IMR-90 (cell line): ENCODE results near the gene AGK. TPM values are rescaled to one million over a fixed set of nuclear protein-coding genes. Genes with fewer than 3 reads are reported as not detected.

Experiments used
- ATAC-seq: fragments of 200-7000 bp; cut with Tn5 transposase; 2 replicates; pipeline ENCODE4 v1.9.1; 2020; ENCODE audit warnings: low read depth, mild to moderate bottlenecking, moderate library complexity
- BruUV-seq: library from RNA; stranded (reverse); fragments of 400-500 nt; replicated peaks from 2 replicates; lab custom pipeline; 2021; lab: Mats Ljungman, UMichigan
- CTCF ChIA-PET: fragments of 300-600 bp; formaldehyde crosslinking; extraction: SDS; loops from one replicate; lab custom pipeline; 2021; ENCODE audit warnings: antibody characterized with exemption; lab: Yijun Ruan, JAX
- POLR2A ChIA-PET: fragments of 300-600 bp; sonication (Branson Sonifier 250); formaldehyde crosslinking; loops from one replicate; lab custom pipeline; 2022; ENCODE audit warnings: antibody characterized with exemption; ENCODE audit not compliant: unreplicated experiment; lab: Charles Lee
- DNase-seq: peaks from one replicate; pipeline ENCODE4 v3.0.0; 2013
- H2AFZ ChIP-seq: replicated peaks from 2 replicates; pipeline ENCODE3; 2013; ENCODE audit warnings: low read length, mild to moderate bottlenecking; ENCODE audit not compliant: poor library complexity
- H2AK5ac ChIP-seq: 2 replicates; pipeline ENCODE4 v1.6.1; 2013; ENCODE audit warnings: low read depth, low read length, inconsistent platforms
- H2AK9ac ChIP-seq: replicated peaks from 2 replicates; pipeline ENCODE3; 2013; ENCODE audit warnings: mild to moderate bottlenecking, low read depth, low read length, moderate library complexity; ENCODE audit not compliant: poor library complexity
- H2BK120ac ChIP-seq: 2 replicates; pipeline ENCODE4 v1.6.1; 2013; ENCODE audit warnings: low read depth, low read length, inconsistent platforms
- H2BK15ac ChIP-seq: 3 replicates; pipeline ENCODE4 v1.6.1; 2013; ENCODE audit warnings: low read depth, low read length, inconsistent platforms
- H2BK20ac ChIP-seq: 2 replicates; pipeline ENCODE4 v1.6.1; 2013; ENCODE audit warnings: low read depth, mild to moderate bottlenecking, inconsistent platforms, low read length, moderate library complexity
- H2BK5ac ChIP-seq: 2 replicates; pipeline ENCODE4 v1.6.1; 2013; ENCODE audit warnings: mild to moderate bottlenecking, low read depth, low read length, inconsistent platforms; ENCODE audit not compliant: poor library complexity, severe bottlenecking
- H3K14ac ChIP-seq: replicated peaks from 2 replicates; pipeline ENCODE4 v1.6.1; 2013; ENCODE audit warnings: low read depth, low read length, inconsistent platforms
- H3K18ac ChIP-seq: 2 replicates; pipeline ENCODE4 v1.6.1; 2013; ENCODE audit warnings: low read depth, low read length, control low read depth
- H3K23ac ChIP-seq: 2 replicates; pipeline ENCODE4 v1.6.1; 2013; ENCODE audit warnings: low read depth, low read length, inconsistent platforms
- H3K27ac ChIP-seq: 2 replicates; pipeline ENCODE4 v1.5.1; 2013; ENCODE audit warnings: mild to moderate bottlenecking, control low read depth, low read length; ENCODE audit not compliant: insufficient read depth
- H3K27me3 ChIP-seq: 2 replicates; pipeline ENCODE4 v1.6.1; 2013; ENCODE audit warnings: low read length; ENCODE audit not compliant: control insufficient read depth, insufficient read depth
- H3K36me3 ChIP-seq: 2 replicates; pipeline ENCODE4 v1.6.1; 2013; ENCODE audit warnings: low read length, mixed read lengths; ENCODE audit not compliant: control insufficient read depth, insufficient read depth
- H3K4ac ChIP-seq: 2 replicates; pipeline ENCODE4 v1.6.1; 2013; ENCODE audit warnings: low read depth, low read length, inconsistent platforms
- H3K4me1 ChIP-seq: 2 replicates; pipeline ENCODE4 v1.6.1; 2013; ENCODE audit warnings: low read length, mixed read lengths; ENCODE audit not compliant: control insufficient read depth, insufficient read depth
- H3K4me2 ChIP-seq: 2 replicates; pipeline ENCODE4 v1.6.1; 2013; ENCODE audit warnings: low read depth, mild to moderate bottlenecking, control low read depth, low read length, moderate library complexity
- H3K4me3 ChIP-seq: 2 replicates; pipeline ENCODE4 v1.5.1; 2013; ENCODE audit warnings: low read depth, mild to moderate bottlenecking, control low read depth, low read length, moderate library complexity; ENCODE audit not compliant: insufficient read depth
- H3K56ac ChIP-seq: 2 replicates; pipeline ENCODE4 v1.6.1; 2013; ENCODE audit warnings: low read length, inconsistent platforms; ENCODE audit not compliant: insufficient read depth; ENCODE audit errors: extremely low read depth
- H3K79me1 ChIP-seq, 2 experiments: 2 replicates each; pipeline ENCODE4 v1.6.1; 2013; ENCODE audit warnings: low read length in 2 of 2, inconsistent platforms in 1 of 2, low read depth in 1 of 2
- H3K9ac ChIP-seq: 2 replicates; pipeline ENCODE4 v1.6.1; 2013; ENCODE audit warnings: low read depth, low read length, control low read depth
- H3K9me1 ChIP-seq: 2 replicates; pipeline ENCODE4 v1.6.1; 2013; ENCODE audit warnings: low read length, inconsistent platforms; ENCODE audit not compliant: insufficient read depth
- H3K9me3 ChIP-seq: 2 replicates; pipeline ENCODE4 v1.6.1; 2013; ENCODE audit warnings: low read length; ENCODE audit not compliant: control insufficient read depth, insufficient read depth
- H4K20me1 ChIP-seq: 2 replicates; pipeline ENCODE4 v1.6.1; 2013; ENCODE audit warnings: low read length, inconsistent platforms; ENCODE audit not compliant: insufficient read depth
- H4K5ac ChIP-seq: 2 replicates; pipeline ENCODE4 v1.6.1; 2013; ENCODE audit warnings: mild to moderate bottlenecking, low read depth, low read length, control low read depth
- H4K8ac ChIP-seq, 2 experiments: 2 replicates each; pipeline ENCODE4 v1.6.1; 2013; ENCODE audit warnings: low read depth in 2 of 2, low read length in 2 of 2, control low read depth in 1 of 2, inconsistent platforms in 1 of 2
- H4K91ac ChIP-seq: 2 replicates; pipeline ENCODE4 v1.6.1; 2013; ENCODE audit warnings: low read depth, low read length, inconsistent platforms; ENCODE audit not compliant: insufficient read depth
- NFE2L2 ChIP-seq: fragments of 150-350 bp; IDR thresholded peaks from 2 replicates; pipeline ENCODE4 v1.6.1; 2016; ENCODE audit warnings: low read depth, mild to moderate bottlenecking, low read length
- WGBS, 2 experiments: methylation state at CpG; one replicate each; pipeline versions ENCODE4 v1.1.5 to v1.1.7; 2013; ENCODE audit warnings: missing lambda C conversion rate in 2 of 2; ENCODE audit not compliant: insufficient read length in 1 of 2; ENCODE audit errors: extremely low coverage in 2 of 2; 5-methylcytosine and 5-hydroxymethylcytosine counted together
- dilution Hi-C: fragments of 300-500 bp; cut with HindIII; formaldehyde crosslinking; loops from one replicate; pipeline ENCODE4 v1.14.3; 2018; ENCODE audit warnings: low sequenced_read_pairs; ENCODE audit not compliant: unreplicated experiment
- in situ Hi-C: fragments of 300-500 bp; cut with MboI; formaldehyde crosslinking; loops from 3 replicates; pipeline ENCODE4 v1.14.3; 2019; ENCODE audit warnings: low sequenced_read_pairs, inconsistent platforms, mixed read lengths
- intact Hi-C: fragments of 100-400 bp; cut with micrococcal nuclease; formaldehyde crosslinking; loops from 2 replicates; pipeline ENCODE4 v1.10.0; 2022
- polyA plus RNA-seq, 3 experiments: library from polyadenylated mRNA; depleted of rRNA; stranded (reverse); fragments of >200 nt; gene quantifications; 2 replicates each; pipeline ENCODE4 v1.2.3, GENCODE V29; 2012; ENCODE audit warnings: low replicate concordance in 1 of 3
- total RNA-seq: library from RNA; depleted of rRNA; stranded (reverse); fragments of >200 nt; gene quantifications from 2 replicates; pipeline ENCODE4 v1.2.3, GENCODE V29; 2012

The AGK gene
- total and polyA plus RNA-seq, 2 of the 4 experiments (the other 2 are of a cell fraction): 35.5 to 37.3 TPM

DNA sequence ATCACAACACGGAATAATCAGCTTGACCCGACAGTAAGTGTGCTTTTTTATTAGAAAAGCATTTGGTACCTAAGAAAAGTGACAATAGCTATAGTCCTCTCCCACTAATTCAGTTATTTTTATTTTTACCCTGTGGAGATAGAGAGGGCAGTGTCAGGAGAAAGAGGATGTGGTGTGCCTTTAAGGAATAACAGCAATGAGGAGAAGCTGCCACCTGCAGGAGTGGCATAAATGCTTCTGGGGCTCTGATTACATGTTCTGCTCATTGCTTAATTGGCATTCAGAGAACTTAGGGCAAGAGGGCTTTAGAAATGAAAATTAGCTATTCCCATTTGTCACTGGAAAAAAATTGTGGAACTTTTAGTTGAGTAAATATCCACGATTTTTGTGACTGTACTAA, 90.7 kb downstream of the AGK start:
- H3K9ac ChIP-seq: no peak overlapping the region
- no peak overlapping the region for H3K18ac ChIP-seq
- peaks cover 6% of the 10 kb centered on the region; the same call in 1 of the 2 replicates for H3K36me3 ChIP-seq
- no peak overlapping the region for H2AK5ac ChIP-seq
- ChIA-PET CTCF (interaction anchor here (1.4 kb wide), 1 partner anchor 12 kb away, joined by 6 read pairs; no protein-coding TSS in a partner anchor), POLR2A (no interaction called here)
- no peak overlapping the region for H3K4ac ChIP-seq
- H4K8ac ChIP-seq: no peak overlapping the region
- TF ChIP-seq NFE2L2: no peak
- no peak overlapping the region for H4K91ac ChIP-seq
- no peaks in the 10 kb centered on the region for H3K79me1 ChIP-seq
- no peak overlapping the region for H2BK120ac ChIP-seq
- H3K56ac ChIP-seq: no peak overlapping the region
- H3K14ac ChIP-seq: no peak overlapping the region
- H2AK9ac ChIP-seq: no peak overlapping the region
- no TSS peak for BruUV-seq
- no peak overlapping the region for H2BK20ac ChIP-seq
- no peak overlapping the region for H3K27ac ChIP-seq
- H3K4me2 ChIP-seq: no peak overlapping the region
- dilution Hi-C loops: no loop called here
- no peak overlapping the region for H3K4me3 ChIP-seq
- intact Hi-C loops: no loop called here
- no peaks in the 10 kb centered on the region for H3K9me1 ChIP-seq
- no peak for DNase-seq
- no peak overlapping the region for H2BK15ac ChIP-seq
- no peak overlapping the region for H2BK5ac ChIP-seq
- no peaks in the 10 kb centered on the region for H3K9me3 ChIP-seq
- H3K4me1 ChIP-seq: no peaks in the 10 kb centered on the region
- H3K27me3 ChIP-seq: no peaks in the 10 kb centered on the region
- ATAC-seq: no peak
- no peak overlapping the region for H2AFZ ChIP-seq
- no peak overlapping the region for H3K23ac ChIP-seq
- no CpG with 5 or more reads among the region's 3 CpGs for WGBS, 2 experiments
- no peak overlapping the region for H4K5ac ChIP-seq
- in situ Hi-C loops: no loop called here
- no peaks in the 10 kb centered on the region for H4K20me1 ChIP-seq
